ENCODE data around the gene EXOC1. TPM values are rescaled to one million over a fixed set of nuclear protein-coding genes. Genes with fewer than 3 reads are reported as not detected.

The EXOC1 gene
- total RNA-seq, 1 experiment from 2014 or later: 24.1 TPM

- intact Hi-C loops (cut with micrococcal nuclease; ENCODE audit: unreplicated experiment): no loop called here
- H3K9me3 ChIP-seq (ENCODE audit: control insufficient read depth, insufficient read depth, low read depth, low read length): peaks cover 3% of the 10 kb centered on the region; the same call in 1 of the 2 replicates
Observed at GRCh38 chr4:55854129-55854528, 681 bp downstream of the EXOC1 start.

GRCh38 chr4:55857586-55857985 is 4.1 kb downstream of the EXOC1 start:
- ChIA-PET CTCF (no interaction called here), POLR2A (no interaction called here)
- H3K4me3 ChIP-seq (ENCODE audit: low read depth in 2 of 2, low read length in 2 of 2): no peak overlapping the region
- peaks cover 5% of the 10 kb centered on the region for H3K4me1 ChIP-seq (ENCODE audit: control insufficient read depth, insufficient read depth, low read length)
- TF ChIP-seq REST (IDR thresholded peaks at IDR 0.05; ENCODE audit: insufficient read depth in 1 of 2, low read depth in 2 of 2, low read length in 1 of 2) (no peak), TCF7L2 (IDR thresholded peaks at IDR 0.05; ENCODE audit: low read depth, low read length) (no peak), CTCF (IDR thresholded peaks at IDR 0.05) (no peak), POLR2AphosphoS5 (IDR thresholded peaks at IDR 0.05; ENCODE audit: low read depth, low read length) (no peak), SIN3A (IDR thresholded peaks at IDR 0.05; ENCODE audit: borderline replicate concordance, insufficient read depth, low read depth, low read length) (no peak)
- DNase-seq (ENCODE audit: low read depth, low spot score) (no peak), ATAC-seq (no peak)
- no peak overlapping the region for H3K27ac ChIP-seq (ENCODE audit: low read length)
- intact Hi-C loops (cut with micrococcal nuclease; ENCODE audit: unreplicated experiment) (no loop called here), in situ Hi-C loops (cut with HindIII; ENCODE audit: low pct_unique_long_range_greater_than_20kb, low sequenced_read_pairs) (no loop called here)
- peaks cover 3% of the 10 kb centered on the region; the same call in 1 of the 2 replicates for H3K9me3 ChIP-seq (ENCODE audit: control insufficient read depth, insufficient read depth, low read depth, low read length)
- BruUV-seq (replicated peaks): no TSS peak
- H3K36me3 ChIP-seq (ENCODE audit: control insufficient read depth, insufficient read depth, low read length): peaks cover 2% of the 10 kb centered on the region
- no peaks in the 10 kb centered on the region for H3K27me3 ChIP-seq (ENCODE audit: control insufficient read depth, insufficient read depth, low read length)

More at GRCh38 chr4:55854129-55854528, 681 bp downstream of the EXOC1 start:
- BruUV-seq (replicated peaks): no TSS peak
- Histone ChIP-seq H3K4me3 (ENCODE audit: low read depth in 2 of 2, low read length in 2 of 2) (peak overlapping the region; percentile 91 to 92), H3K27ac (ENCODE audit: low read length) (peak overlapping the region; percentile 87), H3K36me3 (ENCODE audit: control insufficient read depth, insufficient read depth, low read length) (peaks cover 2% of the 10 kb centered on the region), H3K27me3 (ENCODE audit: control insufficient read depth, insufficient read depth, low read length) (no peaks in the 10 kb centered on the region), H3K4me1 (ENCODE audit: control insufficient read depth, insufficient read depth, low read length) (peaks cover 5% of the 10 kb centered on the region)
- DNase-seq (ENCODE audit: low read depth, low spot score) (no peak), ATAC-seq (peak; percentile 48; the same call in 1 of the 2 replicates)
- POLR2A ChIA-PET: no interaction called here
- in situ Hi-C loops (cut with HindIII; ENCODE audit: low pct_unique_long_range_greater_than_20kb, low sequenced_read_pairs): no loop called here
- TF ChIP-seq POLR2AphosphoS5 (IDR thresholded peaks at IDR 0.05; ENCODE audit: low read depth, low read length) (no peak), SIN3A (IDR thresholded peaks at IDR 0.05; ENCODE audit: borderline replicate concordance, insufficient read depth, low read depth, low read length) (no peak), TCF7L2 (IDR thresholded peaks at IDR 0.05; ENCODE audit: low read depth, low read length) (no peak)
- CTCF ChIA-PET: no interaction called here

GRCh38 chr4:55859711-55860110 is 6.3 kb downstream of the EXOC1 start:
- Histone ChIP-seq H3K27me3 (ENCODE audit: control insufficient read depth, insufficient read depth, low read length) (no peaks in the 10 kb centered on the region), H3K36me3 (ENCODE audit: control insufficient read depth, insufficient read depth, low read length) (no peaks in the 10 kb centered on the region; the same call in 1 of the 2 replicates), H3K27ac (ENCODE audit: low read length) (no peak overlapping the region), H3K4me1 (ENCODE audit: control insufficient read depth, insufficient read depth, low read length) (peaks cover 2% of the 10 kb centered on the region), H3K9me3 (ENCODE audit: control insufficient read depth, insufficient read depth, low read depth, low read length) (no peaks in the 10 kb centered on the region), H3K4me3 (ENCODE audit: low read depth in 2 of 2, low read length in 2 of 2) (no peak overlapping the region)
- ATAC-seq (no peak), DNase-seq (ENCODE audit: low read depth, low spot score) (no peak)
- ChIA-PET CTCF (no interaction called here), POLR2A (no interaction called here)
- TF ChIP-seq POLR2AphosphoS5 (IDR thresholded peaks at IDR 0.05; ENCODE audit: low read depth, low read length): no peak
- BruUV-seq (replicated peaks): no TSS peak
- in situ Hi-C loops (cut with HindIII; ENCODE audit: low pct_unique_long_range_greater_than_20kb, low sequenced_read_pairs) (no loop called here), intact Hi-C loops (cut with micrococcal nuclease; ENCODE audit: unreplicated experiment) (no loop called here)
